ENCODE results near the gene HLA-F.

GRCh38 chr6:29739136-29739881 lies 16.1 kb downstream of the HLA-F start:
- TF ChIP-seq EZH2phosphoT487 (IDR thresholded peaks at IDR 0.05; ENCODE audit: insufficient read depth, low read depth) = no peak
- TF ChIP-seq EZH2 (IDR thresholded peaks at IDR 0.05; ENCODE audit: insufficient read depth, poor library complexity, severe bottlenecking) = no peak

Measured in GM23248 (cell line).